Renal cortical epithelial cell (primary cell): ENCODE data around the gene GNAL. TPM values are rescaled to one million over a fixed set of nuclear protein-coding genes. Genes with fewer than 3 reads are reported as not detected.

Experiments
- DNase-seq: peaks from one replicate; pipeline ENCODE4 v3.0.0-alpha.2; 2011; ENCODE audit warnings: low read depth
- total RNA-seq: library from RNA; depleted of rRNA; stranded (reverse); fragments of >200 nt; gene quantifications from 2 replicates; pipeline ENCODE4 v1.2.3, GENCODE V29; 2014

Gene GNAL
- total RNA-seq, 1 donor from 2014 or later = 0.94 TPM

DNA sequence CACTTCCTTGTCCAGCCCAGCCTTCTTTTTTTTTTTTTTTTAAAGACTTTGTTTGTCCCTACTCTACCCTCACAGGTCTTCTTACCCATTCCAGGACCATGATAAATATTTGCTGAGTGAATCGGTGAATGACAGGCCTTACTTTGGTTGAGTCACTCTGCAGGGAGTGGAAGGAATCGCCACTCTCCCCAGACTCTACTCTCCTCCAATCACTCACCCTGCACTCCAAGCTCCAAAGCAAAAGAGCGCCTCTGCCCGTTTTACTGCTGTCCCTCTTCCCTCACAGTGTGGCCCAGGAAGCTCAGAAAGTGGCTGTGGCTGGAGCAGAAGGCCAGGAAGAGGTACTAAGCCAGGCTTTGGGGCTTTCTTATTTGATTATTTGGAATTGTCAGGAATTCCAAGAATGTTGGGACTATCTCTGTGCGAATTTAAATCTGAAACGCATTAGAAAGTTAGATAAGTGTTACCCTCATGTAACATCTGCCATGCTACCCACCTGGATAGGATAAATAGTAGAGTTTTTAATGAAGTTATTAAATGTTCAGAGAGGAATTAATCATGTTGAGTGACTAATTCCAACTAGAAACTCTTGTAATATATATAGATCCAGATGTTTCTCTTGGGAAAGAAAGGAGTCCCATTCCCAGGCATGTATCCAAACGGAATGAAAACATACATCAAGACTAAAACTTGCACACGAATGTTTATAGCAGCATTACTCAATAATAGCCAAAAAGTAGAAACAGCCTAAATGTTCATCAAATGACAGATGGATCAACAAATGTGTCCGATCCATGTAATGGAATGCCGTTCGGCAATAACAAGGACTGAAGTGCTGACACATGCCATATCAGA lies 119.2 kb downstream of the GNAL start:
- peak; percentile 81 for DNase-seq

DNA sequence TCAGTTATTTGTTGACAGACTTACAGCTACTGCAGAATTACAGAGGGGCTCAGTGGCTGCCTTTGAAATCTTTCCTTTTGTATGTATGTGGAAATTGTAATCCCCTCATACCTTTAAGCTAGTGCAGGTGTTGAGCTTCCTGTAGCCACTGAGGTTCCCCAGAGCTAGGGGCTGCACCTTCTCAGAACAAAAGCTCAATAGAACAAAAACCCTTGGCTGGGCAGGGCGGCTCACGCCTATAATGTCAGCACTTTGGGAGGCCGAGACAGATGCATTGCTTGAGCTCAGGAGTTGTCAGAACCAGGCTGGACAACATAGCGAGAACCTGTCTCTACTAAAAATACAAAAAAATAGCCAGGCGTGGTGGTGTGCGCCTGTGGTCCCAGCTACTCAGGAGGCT lies 120.8 kb downstream of the GNAL start:
- DNase-seq = no peak

DNA sequence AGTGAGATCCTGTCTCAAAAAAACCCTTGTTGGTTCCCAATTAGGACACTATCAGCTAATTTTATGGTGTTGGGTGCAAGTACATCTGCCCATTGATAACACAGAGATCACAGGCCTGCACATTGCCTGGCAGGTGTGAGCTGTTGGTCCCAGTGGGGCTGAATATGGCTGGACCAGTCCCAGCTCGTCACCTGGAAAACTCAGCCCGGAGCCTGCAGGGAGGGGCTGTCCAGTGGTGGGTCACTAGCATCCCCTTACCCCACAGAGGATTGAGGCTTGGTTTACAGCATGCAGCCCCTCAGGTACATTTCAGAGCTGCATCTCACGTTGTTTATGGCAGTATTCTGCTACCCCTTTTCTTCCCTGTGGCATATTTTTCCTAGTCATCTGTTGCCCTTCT lies 121.3 kb downstream of the GNAL start:
- DNase-seq = no peak

GRCh38 chr18:11811009-11811408 lies 121.9 kb downstream of the GNAL start:
- no peak for DNase-seq

DNA sequence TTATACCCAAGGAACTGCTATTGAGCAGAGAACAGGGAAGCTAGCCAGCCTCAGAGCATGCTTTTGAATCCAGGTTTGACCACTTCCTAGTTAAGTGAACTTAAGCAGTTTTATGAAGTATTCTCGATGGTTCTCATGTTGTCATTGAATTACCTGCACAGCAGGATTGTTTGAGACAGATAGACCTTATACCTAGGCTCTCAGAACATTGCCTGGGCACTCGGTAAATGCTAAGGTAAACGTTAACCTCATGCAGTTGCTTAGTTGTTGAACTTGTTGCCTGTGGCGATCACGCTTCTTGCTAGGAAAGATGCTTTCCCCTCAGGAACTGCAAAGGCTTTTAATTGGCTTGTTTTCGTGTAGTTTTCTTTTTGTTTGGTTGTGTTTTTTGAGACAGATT lies 128.2 kb downstream of the GNAL start:
- DNase-seq = no peak

- no peak for DNase-seq
Measured at GRCh38 chr18:11818486-11819203, 129.6 kb downstream of the GNAL start.

GRCh38 chr18:11819938-11820337 lies 130.9 kb downstream of the GNAL start:
- DNase-seq = no peak

DNA sequence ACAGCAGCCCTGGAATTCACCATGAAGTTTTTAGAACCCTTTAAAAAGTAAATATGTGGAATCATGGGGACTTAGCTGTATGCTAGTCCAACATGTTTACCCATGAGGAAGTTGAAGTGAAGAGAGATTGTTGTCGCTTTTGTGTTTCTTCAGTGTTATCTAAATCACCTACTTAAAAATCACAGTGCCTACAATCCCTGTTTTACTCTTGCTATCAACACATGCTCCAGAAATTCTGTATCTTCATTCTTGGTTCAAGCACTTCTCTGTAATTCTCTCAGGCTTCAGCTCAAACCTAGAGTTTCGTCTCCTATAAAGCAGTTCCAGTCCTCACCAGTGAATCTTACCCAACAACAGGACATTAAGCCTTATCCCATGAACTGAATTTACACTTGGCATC lies 131.6 kb downstream of the GNAL start:
- no peak for DNase-seq

DNA sequence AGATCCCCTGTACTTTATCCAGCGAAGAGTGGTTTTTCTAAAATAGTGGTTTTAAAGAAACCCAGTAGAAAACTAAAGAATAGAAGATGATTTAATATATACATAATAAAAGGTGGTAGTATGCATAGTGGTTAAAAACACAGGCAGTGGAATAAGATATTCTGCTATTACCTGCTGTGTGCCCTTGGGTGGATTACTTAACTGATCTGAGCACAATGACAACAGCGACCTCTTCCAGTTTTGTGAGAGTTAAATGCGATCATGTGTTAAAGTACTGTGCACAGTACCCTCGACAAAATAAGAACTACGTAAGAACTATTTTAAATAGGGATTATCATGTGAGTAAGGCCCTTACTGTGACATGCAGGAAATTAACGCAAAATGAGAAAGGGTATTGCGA lies 132.1 kb downstream of the GNAL start:
- DNase-seq = no peak

GRCh38 chr18:11821643-11822237 lies 132.7 kb downstream of the GNAL start:
- DNase-seq = no peak

GRCh38 chr18:11823545-11823944 lies 134.5 kb downstream of the GNAL start:
- no peak for DNase-seq

DNA sequence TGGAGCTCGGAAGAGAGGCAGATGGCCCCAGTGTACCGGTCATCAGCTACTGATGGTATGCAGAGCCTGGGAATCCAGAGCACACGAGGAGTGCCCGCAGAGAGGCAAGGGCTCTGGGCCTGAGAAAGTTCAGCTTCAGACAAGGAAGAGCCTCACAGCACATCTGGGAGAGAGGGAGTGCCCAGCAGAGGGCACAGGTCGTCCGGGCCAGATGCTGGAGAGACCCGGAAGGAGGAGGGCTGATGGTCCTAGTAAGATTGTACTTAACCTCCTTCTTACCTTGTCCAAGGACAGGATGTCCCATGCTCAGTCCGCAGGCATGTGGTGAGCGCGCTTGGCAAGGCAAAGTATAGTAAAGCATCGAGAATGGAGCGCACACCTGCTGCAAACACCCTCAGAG lies 137.8 kb downstream of the GNAL start:
- no peak for DNase-seq

DNA sequence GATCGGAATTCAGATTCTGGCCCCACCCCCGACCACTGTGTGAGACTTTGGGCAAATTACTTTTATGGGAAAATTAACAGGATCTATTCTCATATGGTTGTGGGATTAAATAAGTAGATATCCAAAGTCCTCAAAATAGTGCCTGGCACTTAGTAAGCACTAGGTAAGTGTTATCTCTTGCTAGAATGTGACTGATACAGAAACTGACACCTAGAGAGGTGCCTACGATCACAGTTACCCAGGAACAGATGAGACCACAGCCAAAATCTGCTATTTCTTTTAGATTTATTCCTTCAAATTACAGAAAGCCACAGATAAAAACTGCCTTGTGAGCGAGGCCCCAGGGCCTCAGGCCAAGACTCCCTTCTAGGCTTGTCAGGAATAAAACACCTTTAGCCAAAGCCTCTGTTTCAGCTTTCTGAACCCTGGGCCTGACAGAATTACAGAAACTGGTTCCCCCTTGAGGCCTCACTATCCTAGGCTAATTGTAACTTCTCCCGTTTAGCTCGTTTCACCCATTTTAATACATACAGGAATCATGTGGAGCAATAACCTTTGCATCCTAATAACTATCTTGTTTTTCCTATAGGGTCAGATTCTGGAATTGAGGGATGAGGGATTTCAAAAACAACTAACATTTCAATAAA lies 139.8 kb downstream of the GNAL start:
- DNase-seq = no peak

DNA sequence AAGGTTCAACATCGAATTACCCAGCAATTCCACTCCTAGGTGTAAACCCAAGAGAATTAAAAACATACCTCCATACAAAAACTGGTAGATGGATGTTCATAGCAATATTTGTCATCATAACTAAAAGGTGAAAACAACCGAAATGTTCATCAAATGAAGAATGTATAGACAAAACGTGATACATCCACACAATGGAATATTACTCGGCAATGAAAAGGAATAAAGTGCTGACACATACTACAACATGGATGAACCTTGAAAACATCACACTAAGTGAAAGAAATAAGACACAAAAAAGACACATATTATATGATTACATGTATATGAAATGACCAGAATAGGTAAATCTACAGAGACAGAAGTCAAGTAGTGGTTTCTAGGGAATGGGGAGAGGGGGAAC lies 141.5 kb downstream of the GNAL start:
- DNase-seq = no peak

DNA sequence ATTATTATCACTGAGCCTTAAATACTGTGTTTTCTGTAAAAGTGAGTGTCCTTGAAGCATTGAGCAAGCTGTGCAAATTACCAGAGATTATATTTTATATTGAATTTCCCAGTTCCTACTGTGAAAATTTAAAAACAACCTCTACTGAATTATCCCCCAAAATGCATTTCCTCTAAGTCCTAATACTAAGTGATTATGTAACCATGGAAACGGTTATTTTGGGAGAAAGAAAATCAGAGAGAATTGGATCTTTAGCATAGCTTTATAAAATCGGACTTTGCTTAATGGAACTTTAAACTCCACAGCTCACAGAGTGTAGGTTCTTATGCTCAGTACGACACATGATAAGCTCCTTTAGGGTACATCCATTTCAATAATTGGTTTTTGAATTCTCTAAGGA lies 142.9 kb downstream of the GNAL start:
- no peak for DNase-seq

- DNase-seq = no peak
Measured at GRCh38 chr18:11834772-11835171, 145.7 kb downstream of the GNAL start.

GRCh38 chr18:11839556-11839955 lies 150.5 kb downstream of the GNAL start:
- no peak for DNase-seq

GRCh38 chr18:11840493-11840892 lies 151.4 kb downstream of the GNAL start:
- no peak for DNase-seq

DNA sequence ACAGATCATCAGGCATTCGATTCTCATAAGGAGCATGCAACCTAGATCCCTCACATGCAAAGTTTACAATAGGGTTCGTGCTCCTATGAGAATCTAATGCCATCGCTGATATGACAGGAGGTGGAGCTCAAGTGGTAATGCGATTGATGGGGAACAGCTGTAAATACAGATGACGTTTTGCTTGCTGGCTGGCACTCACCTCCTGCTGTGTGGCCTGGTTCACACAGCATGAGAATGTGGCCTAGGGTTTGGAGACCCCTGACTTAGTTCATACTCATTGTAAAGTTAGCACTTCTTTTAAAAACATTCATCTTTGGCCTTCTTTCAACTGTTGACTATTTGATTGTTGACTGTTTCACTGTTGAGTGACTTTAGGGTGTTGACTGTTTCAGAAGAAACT lies 153.5 kb downstream of the GNAL start:
- DNase-seq = no peak

DNA sequence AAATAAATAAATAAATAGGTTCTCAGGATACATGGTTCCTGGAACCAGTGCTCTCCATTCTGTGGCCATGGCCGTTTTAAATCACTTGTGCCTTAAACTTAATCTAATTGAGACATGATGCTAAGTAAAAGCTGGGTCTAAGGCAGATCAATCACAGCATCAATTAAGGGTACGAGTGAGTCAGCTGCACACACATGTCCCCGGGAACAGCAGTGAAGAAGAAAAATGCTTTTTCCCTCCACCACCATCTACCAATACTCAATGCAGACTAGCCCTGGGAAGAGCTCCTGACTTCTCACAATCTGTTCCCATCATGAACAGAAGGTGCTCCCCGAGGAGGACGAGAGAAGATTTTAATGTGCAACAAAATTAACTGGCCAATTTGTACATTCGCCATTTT lies 155.4 kb downstream of the GNAL start:
- no peak for DNase-seq

DNA sequence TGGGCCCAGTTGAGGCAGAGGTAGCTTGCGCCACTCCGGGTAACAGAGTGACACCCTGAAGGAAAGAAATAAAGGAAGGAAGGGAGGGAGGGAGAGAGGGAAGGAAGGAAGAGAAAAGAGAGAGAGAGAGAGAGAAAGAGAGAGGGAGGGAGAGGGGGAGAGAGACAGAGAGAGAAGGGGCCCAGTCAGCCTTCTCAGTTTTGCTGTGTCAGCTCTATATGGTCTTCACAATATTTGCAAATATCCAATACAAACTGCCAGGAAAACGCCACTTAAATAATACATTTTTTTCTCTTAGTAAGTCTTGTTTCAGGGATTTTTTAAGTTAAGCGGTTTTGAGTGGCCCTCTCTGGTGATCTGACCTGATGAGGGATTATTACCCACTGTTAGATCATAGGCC lies 156.6 kb downstream of the GNAL start:
- no peak for DNase-seq

- no peak for DNase-seq
Measured at GRCh38 chr18:11847811-11848210, 158.7 kb downstream of the GNAL start.
